Neural progenitor cell (in vitro differentiated cells): Measurements from ENCODE around the gene APOL3. TPM values are rescaled to one million over a fixed set of nuclear protein-coding genes. Genes with fewer than 3 reads are reported as not detected.

ENCODE experiments used
- DNase-seq: peaks from one replicate; pipeline ENCODE4 v3.0.0-alpha.2; 2016; ENCODE audit warnings: low spot score
- H2AFZ ChIP-seq: fragments of 200-600 bp; sonication (generic); replicated peaks from 2 replicates; pipeline ENCODE4 v1.6.1; 2016; ENCODE audit warnings: antibody characterized with exemption
- H3F3A ChIP-seq: fragments of 200-600 bp; sonication (generic); 2 replicates; pipeline ENCODE4 v1.6.1; 2016; ENCODE audit warnings: antibody characterized with exemption, low read depth
- H3K27ac ChIP-seq: fragments of 200-600 bp; sonication (generic); 2 replicates; pipeline ENCODE4 v1.5.1; 2016; ENCODE audit warnings: mild to moderate bottlenecking
- H3K27me3 ChIP-seq: fragments of 200-600 bp; sonication (generic); 2 replicates; pipeline ENCODE4 v1.6.1; 2016; ENCODE audit warnings: mild to moderate bottlenecking, moderate library complexity
- H3K36me3 ChIP-seq: fragments of 200-600 bp; sonication (generic); 2 replicates; pipeline ENCODE4 v1.5.1; 2016
- H3K4me1 ChIP-seq: fragments of 200-600 bp; sonication (generic); 2 replicates; pipeline ENCODE4 v1.6.1; 2016; ENCODE audit warnings: mixed run types
- H3K4me2 ChIP-seq: fragments of 200-600 bp; sonication (generic); 2 replicates; pipeline ENCODE4 v1.6.1; 2016
- H3K4me3 ChIP-seq: fragments of 200-600 bp; sonication (generic); 2 replicates; pipeline ENCODE4 v1.5.1; 2016
- H3K79me2 ChIP-seq: fragments of 200-600 bp; sonication (generic); 2 replicates; pipeline ENCODE4 v1.6.1; 2016; ENCODE audit warnings: low read depth
- H3K9ac ChIP-seq: fragments of 200-600 bp; sonication (generic); 2 replicates; pipeline ENCODE4 v1.6.1; 2016
- H3K9me3 ChIP-seq: fragments of 200-600 bp; sonication (generic); 2 replicates; pipeline ENCODE4 v1.5.1; 2016; ENCODE audit warnings: low read depth
- H4K20me1 ChIP-seq: fragments of 200-600 bp; sonication (generic); 2 replicates; pipeline ENCODE4 v1.6.1; 2016; ENCODE audit warnings: low read depth
- H3K27ac Mint-ChIP-seq: 3 replicates; pipeline ENCODE4 v1.8.0; 2021; ENCODE audit warnings: mixed read lengths
- H3K27me3 Mint-ChIP-seq: 2 replicates; pipeline ENCODE4 v1.8.0; 2022; ENCODE audit warnings: low read depth, mild to moderate bottlenecking, inconsistent platforms, moderate library complexity, mixed read lengths; ENCODE audit not compliant: insufficient read depth
- H3K36me3 Mint-ChIP-seq: 3 replicates; pipeline ENCODE4 v1.8.0; 2021; ENCODE audit warnings: mixed read lengths
- H3K4me1 Mint-ChIP-seq: 3 replicates; pipeline ENCODE4 v1.8.0; 2021; ENCODE audit warnings: mixed read lengths
- H3K4me3 Mint-ChIP-seq: 3 replicates; pipeline ENCODE4 v1.8.0; 2021; ENCODE audit warnings: mild to moderate bottlenecking, moderate library complexity, mixed read lengths
- H3K9me3 Mint-ChIP-seq: 3 replicates; pipeline ENCODE4 v1.8.0; 2020; ENCODE audit warnings: mixed read lengths
- EZH2 ChIP-seq: fragments of 200-600 bp; sonication (generic); IDR thresholded peaks from 2 replicates; pipeline ENCODE4 v1.6.1; 2017; ENCODE audit warnings: antibody characterized with exemption, mild to moderate bottlenecking, moderate library complexity
- EZH2phosphoT487 ChIP-seq: fragments of 200-600 bp; sonication (generic); IDR thresholded peaks from 2 replicates; pipeline ENCODE4 v1.6.1; 2017; ENCODE audit warnings: antibody characterized with exemption
- total RNA-seq: library from RNA; depleted of rRNA; stranded (reverse); fragments of >200 nt; gene quantifications from 2 replicates; pipeline ENCODE4 v1.2.3, GENCODE V29; 2015; ENCODE audit warnings: low replicate concordance
- TF ChIP-seq, protein P1 (sequence below): fragments of 200-600 bp; sonication (generic); IDR thresholded peaks from 2 replicates; pipeline ENCODE4 v1.5.1; 2017; ENCODE audit warnings: antibody characterized with exemption, mild to moderate bottlenecking

The APOL3 gene
- total RNA-seq, 1 donor from 2014 or later = not detected

DNA sequence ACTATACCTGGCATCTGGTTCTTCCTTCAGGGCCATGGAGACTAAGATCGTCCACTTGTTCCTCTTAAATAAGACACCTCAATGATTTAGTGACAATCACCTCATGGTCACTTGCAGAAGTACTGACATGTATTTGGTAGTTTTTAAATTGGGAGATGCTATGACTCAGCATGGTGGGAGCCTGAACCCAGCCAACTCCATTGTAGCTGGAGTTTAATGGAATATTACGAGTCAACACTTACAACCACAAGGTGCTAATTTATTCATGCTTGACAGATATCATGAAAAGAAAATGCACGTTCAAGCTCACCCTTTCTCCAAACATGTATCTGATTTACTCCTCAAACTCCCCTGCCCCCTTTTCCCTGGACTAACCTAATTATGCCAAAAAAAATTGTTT is 16.6 kb upstream of the APOL3 start:
- H3K9ac ChIP-seq = no peak overlapping the region
- H3K36me3 ChIP-seq = no peaks in the 10 kb centered on the region
- no peaks in the 10 kb centered on the region for H3K4me1 ChIP-seq
- Mint-ChIP-seq H3K36me3 (no peaks in the 10 kb centered on the region), H3K27me3 (peaks cover 6% of the 10 kb centered on the region), H3K9me3 (no peaks in the 10 kb centered on the region), H3K4me3 (no peak overlapping the region), H3K4me1 (peaks cover 2% of the 10 kb centered on the region), H3K27ac (no peak overlapping the region)
- H3K27ac ChIP-seq = no peak overlapping the region
- H3K27me3 ChIP-seq = no peaks in the 10 kb centered on the region
- H3K9me3 ChIP-seq = no peaks in the 10 kb centered on the region
- DNase-seq = no peak
- TF ChIP-seq EZH2 = no peak
- TF ChIP-seq, protein P1, sequence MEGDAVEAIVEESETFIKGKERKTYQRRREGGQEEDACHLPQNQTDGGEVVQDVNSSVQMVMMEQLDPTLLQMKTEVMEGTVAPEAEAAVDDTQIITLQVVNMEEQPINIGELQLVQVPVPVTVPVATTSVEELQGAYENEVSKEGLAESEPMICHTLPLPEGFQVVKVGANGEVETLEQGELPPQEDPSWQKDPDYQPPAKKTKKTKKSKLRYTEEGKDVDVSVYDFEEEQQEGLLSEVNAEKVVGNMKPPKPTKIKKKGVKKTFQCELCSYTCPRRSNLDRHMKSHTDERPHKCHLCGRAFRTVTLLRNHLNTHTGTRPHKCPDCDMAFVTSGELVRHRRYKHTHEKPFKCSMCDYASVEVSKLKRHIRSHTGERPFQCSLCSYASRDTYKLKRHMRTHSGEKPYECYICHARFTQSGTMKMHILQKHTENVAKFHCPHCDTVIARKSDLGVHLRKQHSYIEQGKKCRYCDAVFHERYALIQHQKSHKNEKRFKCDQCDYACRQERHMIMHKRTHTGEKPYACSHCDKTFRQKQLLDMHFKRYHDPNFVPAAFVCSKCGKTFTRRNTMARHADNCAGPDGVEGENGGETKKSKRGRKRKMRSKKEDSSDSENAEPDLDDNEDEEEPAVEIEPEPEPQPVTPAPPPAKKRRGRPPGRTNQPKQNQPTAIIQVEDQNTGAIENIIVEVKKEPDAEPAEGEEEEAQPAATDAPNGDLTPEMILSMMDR = no peak
- no peak for TF ChIP-seq EZH2phosphoT487
- H3K79me2 ChIP-seq = no peaks in the 10 kb centered on the region
- no peaks in the 10 kb centered on the region for H4K20me1 ChIP-seq
- H3K4me2 ChIP-seq = no peak overlapping the region
- H2AFZ ChIP-seq = no peak overlapping the region
- no peak overlapping the region for H3K4me3 ChIP-seq
- no peaks in the 10 kb centered on the region for H3F3A ChIP-seq

DNA sequence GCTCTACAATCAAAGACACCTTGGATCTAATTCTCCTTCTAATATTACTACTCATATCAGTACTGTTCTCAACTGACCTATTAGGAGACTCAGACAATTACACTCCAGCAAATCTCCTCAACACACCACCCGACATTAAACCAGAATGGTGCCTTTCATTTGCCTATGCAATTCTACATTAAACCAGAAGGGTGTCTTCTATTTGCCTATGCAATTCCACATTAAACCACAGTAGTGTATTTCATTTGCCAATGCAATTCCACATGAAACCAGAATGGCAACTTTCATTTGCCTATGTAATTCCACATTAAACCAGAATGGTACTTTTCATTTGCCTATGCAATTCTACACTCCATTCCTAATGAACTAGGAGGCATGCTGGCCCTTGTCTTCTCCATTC is 15.3 kb upstream of the APOL3 start:
- Histone ChIP-seq H3K4me1 (no peaks in the 10 kb centered on the region), H2AFZ (no peak overlapping the region), H3K27me3 (no peaks in the 10 kb centered on the region), H3K36me3 (no peaks in the 10 kb centered on the region), H3F3A (no peaks in the 10 kb centered on the region), H3K9me3 (no peaks in the 10 kb centered on the region), H3K4me3 (no peak overlapping the region), H3K79me2 (no peaks in the 10 kb centered on the region), H3K9ac (no peak overlapping the region), H3K27ac (no peak overlapping the region), H3K4me2 (no peak overlapping the region), H4K20me1 (no peaks in the 10 kb centered on the region)
- H3K27me3 Mint-ChIP-seq = peaks cover 2% of the 10 kb centered on the region
- no peak overlapping the region for H3K4me3 Mint-ChIP-seq
- no peak overlapping the region for H3K27ac Mint-ChIP-seq
- no peaks in the 10 kb centered on the region for H3K9me3 Mint-ChIP-seq
- TF ChIP-seq EZH2phosphoT487 (no peak), EZH2 (no peak)
- TF ChIP-seq, protein P1 = no peak
- H3K4me1 Mint-ChIP-seq = peaks cover 2% of the 10 kb centered on the region
- H3K36me3 Mint-ChIP-seq = no peaks in the 10 kb centered on the region
- no peak for DNase-seq

DNA sequence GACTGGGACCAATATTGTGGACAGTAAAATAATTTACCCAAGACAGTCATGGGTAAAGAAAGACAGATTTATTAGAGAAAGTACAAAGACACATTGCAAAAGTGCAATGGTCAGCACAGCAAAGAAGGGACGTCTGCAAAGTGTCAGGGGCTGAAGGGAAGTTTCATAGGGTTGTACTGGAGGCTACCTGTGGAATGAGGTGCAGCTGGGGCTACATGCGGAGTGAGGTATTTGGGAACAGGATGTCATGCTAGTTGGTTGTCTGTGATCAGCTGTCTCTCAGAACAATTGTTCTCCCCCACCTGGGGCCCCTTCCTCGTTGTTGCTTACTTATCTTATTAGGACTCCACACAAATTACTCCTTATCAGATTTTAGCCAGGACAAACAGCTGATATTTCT is 11.4 kb upstream of the APOL3 start:
- H3K9me3 Mint-ChIP-seq = peaks cover 4% of the 10 kb centered on the region
- H3K27ac ChIP-seq = no peak overlapping the region
- TF ChIP-seq EZH2 (no peak), EZH2phosphoT487 (no peak)
- TF ChIP-seq, protein P1 = no peak
- no peaks in the 10 kb centered on the region for H3K4me1 ChIP-seq
- H3K9me3 ChIP-seq = no peaks in the 10 kb centered on the region
- no peaks in the 10 kb centered on the region for H3K27me3 Mint-ChIP-seq
- H3K4me3 ChIP-seq = no peak overlapping the region
- no peaks in the 10 kb centered on the region for H4K20me1 ChIP-seq
- H3F3A ChIP-seq = no peaks in the 10 kb centered on the region
- no peak overlapping the region for H3K27ac Mint-ChIP-seq
- no peaks in the 10 kb centered on the region for H3K36me3 ChIP-seq
- no peak overlapping the region for H3K4me2 ChIP-seq
- H3K9ac ChIP-seq = no peak overlapping the region
- no peaks in the 10 kb centered on the region for H3K27me3 ChIP-seq
- no peaks in the 10 kb centered on the region for H3K79me2 ChIP-seq
- H2AFZ ChIP-seq = no peak overlapping the region
- no peak overlapping the region for H3K4me3 Mint-ChIP-seq
- DNase-seq = no peak
- H3K4me1 Mint-ChIP-seq = no peaks in the 10 kb centered on the region
- H3K36me3 Mint-ChIP-seq = no peaks in the 10 kb centered on the region
